Caco-2 (cell line): Measurements from ENCODE around the gene SIPA1. TPM values are rescaled to one million over a fixed set of nuclear protein-coding genes. Genes with fewer than 3 reads are reported as not detected.

Experiments
- BruUV-seq: library from RNA; stranded (reverse); fragments of 400-500 nt; replicated peaks from 2 replicates; lab custom pipeline; 2021; lab: Mats Ljungman, UMichigan
- CTCF ChIA-PET: fragments of 300-600 bp; sonication (Branson Sonifier 250); formaldehyde crosslinking; loops from one replicate; lab custom pipeline; 2022; ENCODE audit warnings: antibody characterized with exemption; lab: Charles Lee
- POLR2A ChIA-PET: fragments of 300-600 bp; sonication (Branson Sonifier 250); formaldehyde crosslinking; loops from one replicate; lab custom pipeline; 2022; ENCODE audit warnings: antibody characterized with exemption; lab: Charles Lee
- DNase-seq, 2 experiments: peaks; one replicate each; pipeline versions ENCODE4 v3.0.0 to v3.0.0-alpha.2; 2020 to 2022
- H3K27me3 ChIP-seq: replicated peaks from 2 replicates; pipeline ENCODE4 v1.6.0; 2011; ENCODE audit warnings: low read length; ENCODE audit not compliant: control insufficient read depth, insufficient read depth
- H3K36me3 ChIP-seq: 2 replicates; pipeline ENCODE4 v1.5.1; 2011; ENCODE audit warnings: low read length; ENCODE audit not compliant: control insufficient read depth, insufficient read depth
- H3K4me1 ChIP-seq: fragments of 250-450 bp; sonication (Bioruptor Pico); 2 replicates; pipeline ENCODE4 v1.5.1; 2020; ENCODE audit warnings: mild to moderate bottlenecking
- H3K4me3 ChIP-seq: 2 replicates; pipeline ENCODE4 v1.5.1; 2011; ENCODE audit warnings: low read depth, mild to moderate bottlenecking, control low read depth, low read length
- H3K9me3 ChIP-seq: fragments of 250-450 bp; sonication (Bioruptor Pico); 2 replicates; pipeline ENCODE4 v1.5.1; 2020; ENCODE audit warnings: mild to moderate bottlenecking, moderate library complexity
- H3K27ac Mint-ChIP-seq: one replicate; pipeline ENCODE4 v1.8.0; 2022; ENCODE audit warnings: mixed read lengths; ENCODE audit not compliant: unreplicated experiment
- H3K27me3 Mint-ChIP-seq: one replicate; pipeline ENCODE4 v1.8.0; 2022; ENCODE audit warnings: mixed read lengths; ENCODE audit not compliant: insufficient read depth, unreplicated experiment
- H3K36me3 Mint-ChIP-seq: one replicate; pipeline ENCODE4 v1.8.0; 2022; ENCODE audit warnings: mild to moderate bottlenecking, mixed read lengths; ENCODE audit not compliant: insufficient read depth, unreplicated experiment
- H3K4me1 Mint-ChIP-seq: one replicate; pipeline ENCODE4 v1.8.0; 2022; ENCODE audit warnings: low read depth, mixed read lengths; ENCODE audit not compliant: unreplicated experiment
- H3K4me3 Mint-ChIP-seq: one replicate; pipeline ENCODE4 v1.8.0; 2022; ENCODE audit warnings: mild to moderate bottlenecking, moderate library complexity, mixed read lengths; ENCODE audit not compliant: unreplicated experiment
- H3K9me3 Mint-ChIP-seq: one replicate; pipeline ENCODE4 v1.8.0; 2022; ENCODE audit warnings: mixed read lengths; ENCODE audit not compliant: unreplicated experiment
- CTCF ChIP-seq, 2 experiments: fragments of 200-600 bp in 1 of 2; IDR thresholded peaks; 1 replicate in 1 of 2; 2 replicates in 1 of 2; pipeline versions ENCODE4 v1.5.1 to v1.8.0; 2011 to 2022; ENCODE audit warnings: antibody characterized with exemption in 1 of 2, control low read depth in 1 of 2, inconsistent platforms in 1 of 2, low read depth in 1 of 2, low read length in 1 of 2, mild to moderate bottlenecking in 1 of 2, moderate library complexity in 1 of 2; ENCODE audit not compliant: insufficient read depth in 1 of 2, severe bottlenecking in 1 of 2, unreplicated experiment in 1 of 2
- intact Hi-C: fragments of 100-400 bp; cut with micrococcal nuclease; formaldehyde crosslinking; loops from one replicate; pipeline ENCODE4 v1.10.0; 2022; ENCODE audit not compliant: unreplicated experiment
- total RNA-seq: library from RNA; stranded (reverse); gene quantifications from 2 replicates; pipeline ENCODE4 v1.2.3, GENCODE V29; 2022

SIPA1 gene
- total RNA-seq, 1 experiment from 2014 or later = 30.5 TPM

- no peak for TF ChIP-seq CTCF (IDR thresholded peaks at IDR 0.05; ENCODE audit: insufficient read depth in 1 of 2, low read depth in 1 of 2, low read length in 1 of 2, severe bottlenecking in 1 of 2, unreplicated experiment in 1 of 2)
- Histone ChIP-seq H3K27me3 (no peaks in the 10 kb centered on the region), H3K4me3 (no peak overlapping the region), H3K36me3 (peaks cover 5% of the 10 kb centered on the region), H3K9me3 (no peaks in the 10 kb centered on the region), H3K4me1 (no peaks in the 10 kb centered on the region)
- Mint-ChIP-seq H3K4me3 (no peak overlapping the region), H3K36me3 (peaks cover 48% of the 10 kb centered on the region), H3K27me3 (no peaks in the 10 kb centered on the region), H3K9me3 (no peaks in the 10 kb centered on the region), H3K4me1 (no peaks in the 10 kb centered on the region), H3K27ac (no peak overlapping the region)
- intact Hi-C loops = no loop called here
- ChIA-PET CTCF (no interaction called here), POLR2A (no interaction called here)
- DNase-seq = no peak
- no TSS peak for BruUV-seq
Observed at GRCh38 chr11:65599216-65599954, 38.5 kb upstream of the SIPA1 start.

- Mint-ChIP-seq H3K27me3 (no peaks in the 10 kb centered on the region), H3K36me3 (peaks cover 48% of the 10 kb centered on the region), H3K4me3 (no peak overlapping the region), H3K27ac (no peak overlapping the region), H3K4me1 (no peaks in the 10 kb centered on the region), H3K9me3 (no peaks in the 10 kb centered on the region)
- TF ChIP-seq CTCF (IDR thresholded peaks at IDR 0.05; ENCODE audit: insufficient read depth in 1 of 2, low read depth in 1 of 2, low read length in 1 of 2, severe bottlenecking in 1 of 2, unreplicated experiment in 1 of 2) = no peak
- H3K9me3 ChIP-seq = no peaks in the 10 kb centered on the region
- ChIA-PET CTCF (no interaction called here), POLR2A (no interaction called here)
- no peak for DNase-seq
- intact Hi-C loops = no loop called here
- H3K4me1 ChIP-seq = no peaks in the 10 kb centered on the region
- no TSS peak for BruUV-seq
- H3K4me3 ChIP-seq = no peak overlapping the region
- no peaks in the 10 kb centered on the region for H3K27me3 ChIP-seq
- peaks cover 7% of the 10 kb centered on the region for H3K36me3 ChIP-seq
Observed at GRCh38 chr11:65599955-65600246, 38.0 kb upstream of the SIPA1 start.

- Mint-ChIP-seq H3K36me3 (peaks cover 55% of the 10 kb centered on the region), H3K4me1 (no peaks in the 10 kb centered on the region), H3K4me3 (no peak overlapping the region), H3K27me3 (no peaks in the 10 kb centered on the region), H3K27ac (no peak overlapping the region), H3K9me3 (no peaks in the 10 kb centered on the region)
- DNase-seq = no peak
- TSS peak; percentile 1 for BruUV-seq
- no peak for TF ChIP-seq CTCF (IDR thresholded peaks at IDR 0.05; ENCODE audit: insufficient read depth in 1 of 2, low read depth in 1 of 2, low read length in 1 of 2, severe bottlenecking in 1 of 2, unreplicated experiment in 1 of 2)
- H3K9me3 ChIP-seq = no peaks in the 10 kb centered on the region
- peaks cover 14% of the 10 kb centered on the region for H3K4me1 ChIP-seq
- ChIA-PET POLR2A (no interaction called here), CTCF (no interaction called here)
- peaks cover 13% of the 10 kb centered on the region for H3K36me3 ChIP-seq
- H3K4me3 ChIP-seq = no peak overlapping the region
- no peaks in the 10 kb centered on the region for H3K27me3 ChIP-seq
- intact Hi-C loops = no loop called here
Observed at GRCh38 chr11:65604258-65604657, 33.6 kb upstream of the SIPA1 start.
